Nephron (organoid): Measurements from ENCODE around the gene RASSF7.
"Not testable (repeated sequence)": the region's sequence is repeated elsewhere in the genome, so short reads cannot be mapped to it uniquely, and the experiment has no call there.

Experiments
- H3K27ac Mint-ChIP-seq, 3 experiments: 2 replicates each; pipeline ENCODE4 v1.8.0; 2020; ENCODE audit warnings: mixed read lengths in 3 of 3, mild to moderate bottlenecking in 2 of 3, moderate library complexity in 1 of 3
- H3K27me3 Mint-ChIP-seq: 2 replicates; pipeline ENCODE4 v1.8.0; 2021; ENCODE audit warnings: low read depth, mild to moderate bottlenecking, moderate library complexity, mixed read lengths
- H3K36me3 Mint-ChIP-seq: 2 replicates; pipeline ENCODE4 v1.8.0; 2020; ENCODE audit warnings: low read depth, mixed read lengths
- H3K4me1 Mint-ChIP-seq: 2 replicates; pipeline ENCODE4 v1.8.0; 2020; ENCODE audit warnings: mixed read lengths
- H3K4me3 Mint-ChIP-seq, 3 experiments: 2 replicates each; pipeline ENCODE4 v1.8.0; 2020; ENCODE audit warnings: mild to moderate bottlenecking in 3 of 3, mixed read lengths in 3 of 3, moderate library complexity in 2 of 3
- H3K9me3 Mint-ChIP-seq: 2 replicates; pipeline ENCODE4 v1.8.0; 2020; ENCODE audit warnings: mixed read lengths
- TF ChIP-seq, protein P1 (sequence below), 3 experiments: fragments of 200-600 bp; sonication (generic); IDR thresholded peaks; one replicate each; pipeline ENCODE4 v1.5.0; 2021; ENCODE audit warnings: antibody characterized with exemption in 3 of 3; ENCODE audit not compliant: unreplicated experiment in 3 of 3

The RASSF7 gene

GRCh38 chr11:568306-569157 is 7.8 kb downstream of the RASSF7 start:
- peak overlapping the region; percentile 80 to 84 (median 82) for H3K4me3 Mint-ChIP-seq
- no peaks in the 10 kb centered on the region for H3K4me1 Mint-ChIP-seq
- peaks cover 4% of the 10 kb centered on the region for H3K27me3 Mint-ChIP-seq
- H3K36me3 Mint-ChIP-seq: no peaks in the 10 kb centered on the region
- H3K9me3 Mint-ChIP-seq: no peaks in the 10 kb centered on the region
- H3K27ac Mint-ChIP-seq: peak overlapping the region in 1 of 3 experiments; percentile 69
- TF ChIP-seq, protein P1, sequence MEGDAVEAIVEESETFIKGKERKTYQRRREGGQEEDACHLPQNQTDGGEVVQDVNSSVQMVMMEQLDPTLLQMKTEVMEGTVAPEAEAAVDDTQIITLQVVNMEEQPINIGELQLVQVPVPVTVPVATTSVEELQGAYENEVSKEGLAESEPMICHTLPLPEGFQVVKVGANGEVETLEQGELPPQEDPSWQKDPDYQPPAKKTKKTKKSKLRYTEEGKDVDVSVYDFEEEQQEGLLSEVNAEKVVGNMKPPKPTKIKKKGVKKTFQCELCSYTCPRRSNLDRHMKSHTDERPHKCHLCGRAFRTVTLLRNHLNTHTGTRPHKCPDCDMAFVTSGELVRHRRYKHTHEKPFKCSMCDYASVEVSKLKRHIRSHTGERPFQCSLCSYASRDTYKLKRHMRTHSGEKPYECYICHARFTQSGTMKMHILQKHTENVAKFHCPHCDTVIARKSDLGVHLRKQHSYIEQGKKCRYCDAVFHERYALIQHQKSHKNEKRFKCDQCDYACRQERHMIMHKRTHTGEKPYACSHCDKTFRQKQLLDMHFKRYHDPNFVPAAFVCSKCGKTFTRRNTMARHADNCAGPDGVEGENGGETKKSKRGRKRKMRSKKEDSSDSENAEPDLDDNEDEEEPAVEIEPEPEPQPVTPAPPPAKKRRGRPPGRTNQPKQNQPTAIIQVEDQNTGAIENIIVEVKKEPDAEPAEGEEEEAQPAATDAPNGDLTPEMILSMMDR (IDR thresholded peaks at IDR 0.05; ENCODE audit: unreplicated experiment in 3 of 3): no peak

GRCh38 chr11:569158-569885 is 8.6 kb downstream of the RASSF7 start:
- no peaks in the 10 kb centered on the region for H3K36me3 Mint-ChIP-seq
- H3K27ac Mint-ChIP-seq: peak overlapping the region in 1 of 3 experiments; percentile 69
- peak overlapping the region; percentile 80 to 88 (median 82) for H3K4me3 Mint-ChIP-seq
- H3K4me1 Mint-ChIP-seq: peaks cover 6% of the 10 kb centered on the region
- H3K9me3 Mint-ChIP-seq: no peaks in the 10 kb centered on the region
- TF ChIP-seq, protein P1 (IDR thresholded peaks at IDR 0.05; ENCODE audit: unreplicated experiment in 3 of 3): no peak
- H3K27me3 Mint-ChIP-seq: peaks cover 8% of the 10 kb centered on the region

DNA sequence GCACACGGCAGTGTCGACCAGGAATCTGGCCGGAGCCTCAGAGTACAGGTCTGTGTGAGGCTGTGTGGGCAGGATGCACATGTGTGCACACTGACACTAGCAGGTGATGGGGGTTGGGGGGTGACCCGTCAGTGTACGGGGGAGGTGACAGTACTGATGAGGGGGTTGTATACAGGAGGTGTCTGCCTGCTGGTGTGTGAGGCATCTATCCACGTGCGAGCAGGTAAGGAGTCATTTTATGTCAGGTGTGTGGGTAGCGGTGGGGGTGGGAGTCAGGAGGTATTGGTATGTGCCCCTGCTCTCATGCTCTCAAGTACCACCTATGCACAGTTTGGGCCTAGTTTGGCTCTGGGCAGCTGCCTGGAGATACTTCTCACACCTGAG is 11.0 kb downstream of the RASSF7 start:
- Mint-ChIP-seq H3K36me3 (no peaks in the 10 kb centered on the region), H3K27ac (peak overlapping the region in 1 of 3 experiments; percentile 51), H3K4me1 (peaks cover 15% of the 10 kb centered on the region), H3K9me3 (no peaks in the 10 kb centered on the region), H3K27me3 (peaks cover 22% of the 10 kb centered on the region), H3K4me3 (peak overlapping the region; percentile 23 to 32 (median 30))
- TF ChIP-seq, protein P1 (IDR thresholded peaks at IDR 0.05; ENCODE audit: unreplicated experiment in 3 of 3): no peak

DNA sequence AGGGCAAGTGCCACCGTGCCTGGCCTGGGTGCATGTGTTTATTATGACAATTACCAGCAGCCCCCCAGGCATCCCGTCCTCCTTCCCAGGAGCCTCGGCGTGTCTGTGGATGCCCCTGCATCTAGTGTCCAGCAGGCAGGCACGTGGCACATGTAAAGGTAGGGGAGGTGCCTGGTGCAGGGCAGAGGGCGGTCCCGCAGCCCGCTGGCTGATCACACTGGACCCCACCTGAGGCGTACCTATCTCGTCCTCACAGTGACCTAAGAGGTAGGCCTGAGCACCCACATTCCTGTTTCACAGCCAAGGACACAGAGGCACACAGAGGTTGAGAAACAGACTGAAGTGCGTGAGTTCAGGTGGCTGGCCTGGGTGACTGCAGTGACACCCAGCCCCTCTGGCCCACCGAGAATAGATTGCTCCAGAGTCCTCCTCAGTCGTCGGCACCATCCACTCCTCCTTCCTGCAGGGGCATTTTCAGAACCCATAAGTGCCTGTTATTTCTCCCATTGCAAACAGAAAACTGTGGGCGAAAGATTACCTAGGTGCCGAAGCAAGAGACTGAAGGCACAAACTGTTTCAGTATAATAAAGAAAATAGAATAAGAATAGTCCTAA is 12.5 kb downstream of the RASSF7 start:
- Mint-ChIP-seq H3K4me1 (peaks cover 20% of the 10 kb centered on the region), H3K27me3 (peaks cover 22% of the 10 kb centered on the region), H3K4me3 (peak overlapping the region; percentile 82 to 92 (median 87)), H3K9me3 (no peaks in the 10 kb centered on the region), H3K36me3 (no peaks in the 10 kb centered on the region), H3K27ac (peak overlapping the region; percentile 87 to 92 (median 90))
- TF ChIP-seq, protein P1 (IDR thresholded peaks at IDR 0.05; ENCODE audit: unreplicated experiment in 3 of 3): no peak

DNA sequence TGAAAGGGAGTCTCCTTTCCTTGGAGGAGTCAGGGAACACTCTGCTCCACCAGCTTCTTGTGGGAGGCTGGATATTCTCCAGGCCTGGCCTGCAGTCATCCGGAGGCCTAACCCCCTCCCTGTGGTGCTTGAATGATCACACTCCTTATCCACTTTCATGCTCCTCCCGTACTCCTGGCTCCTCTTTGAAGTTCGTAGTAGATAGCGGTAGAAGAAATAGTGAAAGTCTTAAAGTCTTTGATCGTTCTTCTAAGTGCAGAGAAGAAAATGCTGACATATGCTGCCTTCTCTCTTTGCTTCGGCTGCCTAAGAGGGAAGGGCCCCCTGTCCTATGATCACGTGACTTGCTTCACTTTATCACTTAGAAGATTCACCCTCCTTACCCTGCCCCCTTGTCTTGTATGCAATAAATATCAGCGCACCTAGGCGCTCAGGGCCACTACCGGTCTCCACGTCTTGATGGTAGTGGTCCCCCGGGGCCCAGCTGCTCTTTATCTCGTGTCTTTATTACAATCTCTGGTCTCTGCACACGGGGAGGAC is 13.3 kb downstream of the RASSF7 start:
- not testable (repeated sequence) for H3K36me3 Mint-ChIP-seq, H3K9me3 Mint-ChIP-seq
- H3K4me1 Mint-ChIP-seq: peaks cover 20% of the 10 kb centered on the region
- H3K27ac Mint-ChIP-seq: peak overlapping the region; percentile 87 to 92 (median 90)
- peaks cover 22% of the 10 kb centered on the region for H3K27me3 Mint-ChIP-seq
- H3K4me3 Mint-ChIP-seq: peak overlapping the region; percentile 82 to 92 (median 87)
